ENCODE measurements around the gene NEB. TPM values are rescaled to one million over a fixed set of nuclear protein-coding genes. Genes with fewer than 3 reads are reported as not detected.

Gene NEB
- total and polyA plus RNA-seq, 2 of the 4 experiments (the other 2 are of a cell fraction), result under 0.01 TPM; not detected in 1

- in situ Hi-C loops (cut with MboI; ENCODE audit: low sequenced_read_pairs) (no loop called here), dilution Hi-C loops (cut with HindIII; ENCODE audit: low sequenced_read_pairs, unreplicated experiment) (no loop called here), intact Hi-C loops (cut with micrococcal nuclease) (no loop called here)
- H3K4me2 ChIP-seq (ENCODE audit: low read depth, low read length), result no peak overlapping the region
- no peak overlapping the region for H3K14ac ChIP-seq (replicated peaks; ENCODE audit: low read depth, low read length)
- H2BK15ac ChIP-seq (ENCODE audit: low read depth, low read length), result no peak overlapping the region
- TF ChIP-seq ELK1 (IDR thresholded peaks at IDR 0.05; ENCODE audit: borderline replicate concordance, low read depth, low read length), result no peak
- no peak for TF ChIP-seq SMC3 (IDR thresholded peaks at IDR 0.05; ENCODE audit: low read depth, low read length)
- no peak for TF ChIP-seq USF2 (IDR thresholded peaks at IDR 0.05; ENCODE audit: low read depth, low read length)
- no peak for TF ChIP-seq CEBPB (IDR thresholded peaks at IDR 0.05; ENCODE audit: low read depth, low read length)
- TF ChIP-seq CTCF (conservative IDR thresholded peaks at IDR 0.05; ENCODE audit: low read depth, low read length), result no peak
- TF ChIP-seq MXI1 (IDR thresholded peaks at IDR 0.05; ENCODE audit: borderline replicate concordance, low read depth, low read length), result no peak
- TF ChIP-seq RCOR1 (IDR thresholded peaks at IDR 0.05; ENCODE audit: insufficient replicate concordance, low read length), result no peak
- no peak for TF ChIP-seq MAZ (IDR thresholded peaks at IDR 0.05; ENCODE audit: borderline replicate concordance, low read depth, low read length)
- TF ChIP-seq POLR2A (IDR thresholded peaks at IDR 0.05; ENCODE audit: low read depth, low read length), result no peak
- TF ChIP-seq BHLHE40 (IDR thresholded peaks at IDR 0.05; ENCODE audit: low read depth, low read length), result no peak
- no peak for TF ChIP-seq RAD21 (IDR thresholded peaks at IDR 0.05; ENCODE audit: low read length)
- no peak for TF ChIP-seq NFE2L2 (IDR thresholded peaks at IDR 0.05; ENCODE audit: low read depth, low read length)
- TF ChIP-seq MAFK (IDR thresholded peaks at IDR 0.05; ENCODE audit: low read depth, low read length), result no peak
- TF ChIP-seq RFX5 (IDR thresholded peaks at IDR 0.05; ENCODE audit: low read depth, low read length), result no peak
- no peak for TF ChIP-seq FOS (IDR thresholded peaks at IDR 0.05; ENCODE audit: low read depth, low read length)
- no peak for TF ChIP-seq CHD1 (IDR thresholded peaks at IDR 0.05; ENCODE audit: low read depth, low read length)
- H3K9me1 ChIP-seq (ENCODE audit: insufficient read depth, low read length), result no peaks in the 10 kb centered on the region
- H3K9me3 ChIP-seq (ENCODE audit: control insufficient read depth, insufficient read depth, low read length), result no peaks in the 10 kb centered on the region
- no peak overlapping the region for H2AFZ ChIP-seq (replicated peaks; ENCODE audit: low read length, poor library complexity)
- H3K23ac ChIP-seq (ENCODE audit: low read depth, low read length), result no peak overlapping the region
- DNase-seq (no peak), ATAC-seq (ENCODE audit: low read depth) (no peak)
- H2AK9ac ChIP-seq (replicated peaks; ENCODE audit: low read depth, low read length, poor library complexity), result no peak overlapping the region
- no peak overlapping the region for H2BK5ac ChIP-seq (ENCODE audit: low read depth, low read length, poor library complexity, severe bottlenecking)
- BruUV-seq (replicated peaks), result no TSS peak
- no peak overlapping the region for H4K8ac ChIP-seq (ENCODE audit: low read depth in 2 of 2, low read length in 2 of 2)
- no peak overlapping the region for H3K18ac ChIP-seq (ENCODE audit: low read depth, low read length)
- ChIA-PET CTCF (no interaction called here), POLR2A (ENCODE audit: unreplicated experiment) (no interaction called here)
- no peak overlapping the region for H3K9ac ChIP-seq (ENCODE audit: low read depth, low read length)
- no peak overlapping the region for H4K91ac ChIP-seq (ENCODE audit: insufficient read depth, low read depth, low read length)
- no peaks in the 10 kb centered on the region for H4K20me1 ChIP-seq (ENCODE audit: insufficient read depth, low read length)
- H3K36me3 ChIP-seq (ENCODE audit: control insufficient read depth, insufficient read depth, low read length), result no peaks in the 10 kb centered on the region
- no peak overlapping the region for H3K27ac ChIP-seq (ENCODE audit: insufficient read depth, low read length)
- WGBS, 2 experiments (ENCODE audit: extremely low coverage in 2 of 2, insufficient read length in 1 of 2), result 76% methylated on average over 2 of the region's 6 CpGs; no CpG with 5 or more reads in 1 of the 2 experiments
- H3K4ac ChIP-seq (ENCODE audit: low read depth, low read length), result no peak overlapping the region
- H4K5ac ChIP-seq (ENCODE audit: low read depth, low read length), result no peak overlapping the region
- no peak overlapping the region for H3K56ac ChIP-seq (ENCODE audit: extremely low read depth, insufficient read depth, low read length)
- H3K4me3 ChIP-seq (ENCODE audit: insufficient read depth, low read depth, low read length), result no peak overlapping the region
- H2BK20ac ChIP-seq (ENCODE audit: low read depth, low read length), result no peak overlapping the region
- H3K4me1 ChIP-seq (ENCODE audit: control insufficient read depth, insufficient read depth, low read length), result no peaks in the 10 kb centered on the region
- no peak overlapping the region for H2AK5ac ChIP-seq (ENCODE audit: low read depth, low read length)
- no peaks in the 10 kb centered on the region for H3K79me1 ChIP-seq (ENCODE audit: low read depth in 1 of 2, low read length in 2 of 2)
- no peak overlapping the region for H2BK120ac ChIP-seq (ENCODE audit: low read depth, low read length)
- H3K27me3 ChIP-seq (ENCODE audit: control insufficient read depth, insufficient read depth, low read length), result no peaks in the 10 kb centered on the region
Observed at GRCh38 chr2:151526572-151527090, 207.6 kb downstream of the NEB start.

All from IMR-90 (cell line).